ENCODE results near the gene PLXNA2.

PLXNA2 gene

DNA sequence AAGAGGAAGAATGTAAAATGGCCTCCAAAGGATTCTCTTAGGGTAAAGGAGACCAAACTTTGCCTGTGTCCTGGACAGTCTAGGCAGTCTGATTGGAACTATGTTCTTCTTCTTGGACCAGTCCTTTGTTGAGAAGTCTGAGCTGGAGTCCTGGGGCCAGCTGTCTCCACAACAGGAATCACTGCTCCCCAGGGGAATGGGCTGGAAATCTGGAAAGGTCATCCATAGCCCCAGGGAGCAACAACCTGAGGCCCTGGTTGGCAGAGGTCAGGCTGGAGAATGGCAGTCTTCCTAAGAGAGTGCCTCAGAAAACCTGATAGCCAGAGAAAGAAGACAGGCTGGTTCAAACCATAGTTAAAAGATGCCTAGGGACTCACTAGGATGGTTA is 68.7 kb downstream of the PLXNA2 start:
- DNase-seq = no peak

DNA sequence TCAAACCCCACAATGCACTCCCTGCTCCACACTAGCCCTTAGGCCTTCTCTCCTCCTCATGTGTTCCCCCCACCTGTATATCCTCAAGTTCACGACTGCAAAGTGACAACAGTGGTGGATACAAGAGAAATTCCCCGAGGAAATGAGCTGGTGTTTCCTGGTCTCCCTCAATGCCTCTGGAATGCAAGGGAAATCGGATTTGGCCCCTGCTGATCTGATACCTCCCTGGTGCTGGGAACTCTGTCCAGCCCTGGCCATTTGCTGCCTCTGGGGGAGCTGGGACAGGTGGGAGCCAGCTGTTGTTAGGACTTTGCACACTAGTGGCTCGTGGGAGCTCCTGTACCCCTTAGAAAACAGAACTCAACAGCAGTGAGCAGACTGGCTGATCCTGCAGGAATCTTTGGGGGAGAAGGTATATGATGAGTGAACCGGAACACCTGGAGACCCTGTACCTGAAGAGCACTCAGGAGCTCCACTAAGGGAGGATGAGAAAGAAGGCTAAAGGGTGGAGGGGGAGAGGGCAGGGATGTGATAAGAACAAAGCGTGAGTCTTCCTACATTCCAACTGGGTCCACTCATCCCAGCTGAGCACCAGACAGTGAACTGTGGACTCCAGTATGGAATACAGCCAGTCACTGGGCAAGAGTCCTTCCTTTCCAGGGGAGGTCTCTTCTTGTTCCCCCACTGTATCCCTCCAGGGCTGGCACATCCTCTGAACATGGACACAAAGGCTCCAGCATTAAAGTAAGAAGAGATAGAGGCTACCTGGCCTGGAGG is 69.3 kb downstream of the PLXNA2 start:
- DNase-seq = no peak

DNA sequence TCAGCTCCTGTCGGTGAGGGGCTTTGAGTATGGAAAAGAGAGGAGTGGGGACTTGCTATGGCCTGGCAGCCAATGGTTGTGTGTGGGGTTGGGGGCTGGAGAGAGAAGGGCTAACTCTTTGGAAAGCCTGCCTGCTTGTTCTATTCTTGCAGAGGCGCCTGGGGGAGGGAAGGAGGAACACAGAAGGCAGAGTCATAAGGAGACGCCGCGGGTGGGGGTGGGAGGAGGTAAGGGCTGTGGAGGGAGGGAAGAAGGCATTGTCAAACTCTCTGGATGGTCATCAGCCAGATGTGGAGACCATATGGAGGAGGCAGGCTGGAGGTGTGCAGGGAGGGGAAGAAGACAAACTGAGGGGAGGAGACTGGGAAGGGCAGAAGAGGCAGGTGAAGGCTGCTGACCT is 70.0 kb downstream of the PLXNA2 start:
- no peak for DNase-seq

DNA sequence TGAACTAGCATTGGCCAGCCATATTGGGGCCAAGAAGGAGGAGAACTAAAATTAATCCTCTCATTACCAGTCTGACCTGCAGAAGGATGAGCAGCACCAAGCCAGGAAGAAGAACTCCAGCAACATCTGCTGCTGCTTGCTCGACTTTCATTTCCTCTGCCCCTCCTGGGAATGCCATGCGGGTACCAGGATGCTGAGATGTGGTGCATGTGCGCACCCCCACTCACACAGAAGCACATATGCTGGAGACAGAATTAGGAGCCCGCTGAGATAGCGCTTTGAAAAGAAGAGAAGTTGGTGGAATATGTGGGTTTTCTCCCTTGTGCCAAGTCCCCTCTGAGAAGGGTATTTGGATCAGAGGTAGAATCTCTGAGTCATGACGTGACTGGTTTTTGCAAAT is 70.4 kb downstream of the PLXNA2 start:
- DNase-seq = no peak

DNA sequence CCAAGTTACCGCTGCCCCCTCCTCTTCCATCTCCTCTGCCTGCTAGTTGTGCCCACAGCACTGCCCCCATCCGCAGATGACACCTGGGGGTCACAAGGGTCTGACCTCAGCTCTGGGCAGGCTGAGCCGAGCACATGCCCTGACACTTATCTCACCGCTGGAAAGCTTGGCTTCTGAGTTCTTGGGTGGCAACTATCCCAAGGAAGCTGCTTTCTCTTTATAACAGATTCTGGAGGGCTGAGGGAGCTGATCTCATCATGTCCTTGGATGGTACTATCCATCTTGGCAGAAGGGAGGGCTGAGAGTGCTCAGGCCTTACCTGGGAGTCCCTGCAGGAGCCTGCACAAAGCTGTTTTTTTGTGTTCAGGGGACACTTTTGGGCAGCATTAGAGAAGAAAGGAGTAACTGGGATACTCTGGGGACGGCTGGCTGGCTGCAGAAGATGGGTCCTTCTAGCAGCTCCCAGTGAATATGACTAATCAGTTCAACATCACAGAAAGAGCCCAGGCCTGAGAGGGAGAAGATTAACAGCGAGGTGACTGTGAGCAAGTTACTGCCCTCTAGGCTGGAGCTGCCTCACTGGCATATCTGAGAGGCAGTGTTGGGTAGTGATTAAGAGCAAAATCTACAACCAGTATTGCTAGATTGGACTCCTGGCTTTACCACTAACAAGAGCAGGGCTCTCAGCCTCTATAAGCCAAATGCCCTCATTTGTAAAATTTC is 71.6 kb downstream of the PLXNA2 start:
- no peak for DNase-seq

DNA sequence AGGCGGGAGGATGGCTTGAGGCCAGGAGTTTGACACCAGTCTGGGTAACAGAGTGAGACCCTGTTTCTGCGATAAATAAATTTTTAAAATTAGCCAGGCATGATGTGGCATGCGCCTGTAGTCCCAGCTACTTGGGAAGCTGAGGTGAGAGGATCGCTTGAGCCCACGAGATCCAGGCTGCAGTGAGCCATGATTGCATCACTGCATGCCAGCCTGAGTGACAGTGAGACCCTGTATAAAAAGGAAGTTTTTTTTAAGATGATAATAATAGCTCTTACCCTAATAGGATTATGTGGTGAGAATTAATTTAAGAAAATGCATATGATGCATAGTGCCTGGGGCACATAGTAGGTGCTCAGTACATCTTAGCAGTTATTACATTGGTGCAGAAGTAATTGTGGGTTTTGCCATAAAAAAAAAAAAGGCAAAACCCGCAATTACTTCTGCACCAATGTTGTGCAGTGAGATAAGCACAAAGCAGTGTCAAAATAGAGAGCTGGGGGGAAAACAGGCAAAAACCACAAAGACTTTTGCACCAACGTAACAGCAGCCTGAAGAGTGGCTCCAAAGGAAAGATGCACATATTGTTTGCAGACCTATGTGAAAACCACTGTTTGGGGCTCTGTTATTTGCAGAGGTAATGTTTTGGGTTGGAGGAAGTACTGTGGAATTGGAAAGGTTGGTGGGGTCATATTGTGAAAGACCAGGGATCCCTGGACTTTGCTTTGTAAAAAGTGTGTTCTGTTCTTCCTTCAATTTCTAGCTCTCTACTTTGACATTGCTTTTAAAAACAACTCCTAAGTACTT is 72.4 kb downstream of the PLXNA2 start:
- no peak for DNase-seq

DNA sequence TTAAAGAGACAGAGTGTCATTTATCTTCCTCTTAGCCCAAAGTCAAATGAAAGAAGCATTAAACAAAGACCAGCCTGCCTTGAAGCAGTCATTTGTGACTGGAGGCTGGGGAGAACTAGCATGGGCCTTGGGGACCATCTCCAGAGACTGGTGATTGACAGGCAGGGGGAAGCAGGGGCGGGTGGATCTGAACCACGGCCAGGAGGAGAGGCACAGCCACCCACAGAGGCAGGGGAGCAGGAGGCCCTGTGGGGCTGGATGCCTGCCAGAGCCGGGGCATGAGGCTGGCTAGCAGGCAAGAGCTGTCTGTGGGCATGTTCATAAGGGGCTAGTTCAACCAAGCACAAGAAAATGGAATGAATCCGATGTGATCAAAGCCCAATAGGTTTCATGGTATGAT is 73.9 kb downstream of the PLXNA2 start:
- DNase-seq = peak; percentile 90

DNA sequence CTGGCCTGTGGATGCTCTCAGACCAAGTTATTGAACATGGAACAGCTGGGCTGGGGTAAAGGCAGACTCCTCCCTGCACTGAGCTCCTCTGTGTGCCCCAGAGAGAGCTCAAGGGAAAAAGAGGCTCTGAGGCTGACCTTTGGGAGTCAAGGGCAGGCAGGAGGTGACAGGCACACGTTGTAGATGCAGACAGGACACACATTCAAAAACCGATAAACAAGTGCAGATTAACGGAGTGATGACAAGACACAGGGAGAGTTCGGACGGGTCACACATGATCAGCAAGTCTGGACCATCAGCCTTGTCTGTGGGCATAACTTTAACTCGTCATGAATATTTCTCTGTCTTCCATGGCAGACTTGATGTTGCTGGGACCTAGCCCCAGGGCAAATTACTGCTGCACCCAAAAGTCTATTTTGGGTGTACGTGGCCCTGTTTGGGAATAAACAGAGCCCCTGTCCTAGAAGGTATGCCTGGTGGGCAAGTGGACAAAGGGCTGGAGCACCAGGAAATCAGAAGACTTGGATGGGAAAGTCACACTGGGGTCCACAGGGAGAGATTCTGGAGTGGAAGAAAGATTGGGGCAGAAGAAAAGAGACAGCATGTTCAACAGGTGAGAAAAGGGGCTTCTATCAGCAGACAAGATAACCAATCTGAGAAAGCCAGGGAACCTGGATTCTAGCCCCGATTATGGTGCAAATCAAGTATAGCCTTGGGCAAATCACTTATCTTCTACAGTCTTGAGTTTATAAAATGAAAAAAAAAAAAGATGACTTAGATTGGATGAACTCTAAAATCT is 74.9 kb downstream of the PLXNA2 start:
- no peak for DNase-seq

DNA sequence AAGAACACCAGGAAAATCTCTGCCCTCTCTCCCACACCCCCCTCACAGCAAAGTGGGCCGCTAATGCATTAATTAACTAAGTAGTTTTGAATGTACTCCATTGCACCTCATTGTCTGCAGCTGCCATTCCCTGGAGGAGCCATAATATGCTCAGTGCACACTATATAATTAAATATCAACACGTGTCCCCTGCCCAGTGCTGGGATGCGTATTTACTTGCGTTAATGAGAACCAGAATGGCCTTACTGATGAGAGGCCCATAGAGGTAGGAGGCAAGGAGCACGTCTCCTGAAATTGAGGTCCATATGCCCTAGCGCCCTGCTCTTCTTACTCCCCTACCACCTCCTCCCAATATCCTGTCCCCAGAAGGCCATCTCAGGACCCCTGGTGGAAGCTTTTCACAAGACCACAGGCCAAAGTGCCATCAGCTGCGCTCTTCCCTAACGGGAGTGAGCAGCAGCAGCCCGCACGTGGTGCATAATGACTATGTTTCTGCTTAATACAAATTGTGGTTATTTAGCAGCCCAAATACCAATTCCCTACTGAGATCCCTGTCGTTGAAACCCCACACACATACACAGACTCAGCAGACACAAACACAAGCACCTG is 76.8 kb downstream of the PLXNA2 start:
- no peak for DNase-seq

DNA sequence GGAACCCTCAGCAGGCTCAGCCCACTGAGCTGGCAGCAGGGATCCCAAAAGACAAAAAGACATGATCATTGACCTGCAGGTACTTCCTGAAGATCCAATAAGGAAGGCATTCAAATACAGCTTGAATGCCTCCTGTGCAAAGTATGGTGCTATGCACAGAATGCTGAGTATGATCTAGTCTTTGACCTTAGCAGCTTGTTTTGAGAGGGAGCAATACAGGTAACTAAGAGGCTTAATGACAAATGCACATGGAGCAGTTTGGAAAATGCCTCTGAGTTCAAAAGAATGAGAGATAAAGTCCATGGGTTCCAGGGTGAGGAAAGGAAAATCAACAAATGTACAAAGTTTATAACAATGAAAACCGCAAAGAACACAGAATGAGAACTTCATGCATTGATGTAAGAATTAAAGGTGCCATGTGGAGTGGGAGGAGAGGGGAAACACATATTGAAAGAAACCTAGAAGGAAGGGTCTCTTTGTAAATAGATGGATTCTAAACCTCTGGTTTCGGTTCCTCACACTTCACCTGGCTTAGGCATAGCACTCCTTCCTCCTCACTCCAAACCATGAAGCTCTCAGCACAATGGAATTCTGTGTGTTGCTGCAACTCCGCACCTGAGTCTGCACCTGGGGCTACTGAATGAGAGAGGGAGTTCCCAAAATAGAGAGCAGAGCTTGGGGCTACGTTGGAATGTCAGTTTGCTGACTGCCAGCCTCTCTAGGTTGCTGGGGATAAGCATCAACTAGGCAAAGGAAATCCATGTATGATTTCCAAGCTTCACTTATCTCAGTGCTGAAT is 77.6 kb downstream of the PLXNA2 start:
- no peak for DNase-seq

DNA sequence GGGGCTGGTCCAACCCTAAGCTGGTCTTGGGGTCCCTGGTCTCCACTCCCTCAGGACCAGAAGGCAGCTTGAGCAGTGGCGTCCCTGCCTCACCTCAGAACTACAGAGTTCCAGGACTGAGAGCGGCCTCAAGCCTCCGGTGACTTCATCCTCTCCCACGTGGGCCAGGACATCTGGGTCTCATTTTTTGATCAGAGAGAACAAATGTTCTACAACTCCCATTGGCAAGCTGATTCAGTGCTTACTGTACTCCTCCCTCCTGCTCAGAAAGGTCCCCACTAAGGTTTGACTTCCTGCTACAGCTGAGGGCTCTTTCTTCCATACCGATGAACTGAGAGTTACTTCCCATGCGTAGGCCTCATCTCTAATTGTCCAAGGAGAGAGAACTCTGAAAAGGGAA is 78.5 kb downstream of the PLXNA2 start:
- DNase-seq = no peak

DNA sequence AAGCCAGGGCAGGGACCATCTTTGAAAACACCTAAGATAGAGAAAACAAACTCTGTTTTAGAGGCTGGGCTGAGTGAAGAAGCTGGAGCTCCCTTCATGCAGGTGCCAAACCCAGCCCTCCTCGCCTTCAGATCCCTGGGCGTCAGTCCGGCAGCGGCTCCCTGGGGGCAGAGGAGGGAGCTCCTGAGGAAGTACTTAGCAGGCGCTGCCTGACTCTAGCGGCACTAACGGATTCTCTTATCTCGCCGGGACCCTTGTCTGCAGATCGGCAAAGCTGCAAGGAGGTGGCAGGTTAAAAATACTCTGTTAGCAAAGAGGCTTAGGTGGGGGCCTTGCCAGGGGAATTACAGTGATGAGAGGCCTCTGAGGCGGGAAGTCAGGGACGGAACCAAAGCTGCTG is 79.6 kb downstream of the PLXNA2 start:
- no peak for DNase-seq

DNA sequence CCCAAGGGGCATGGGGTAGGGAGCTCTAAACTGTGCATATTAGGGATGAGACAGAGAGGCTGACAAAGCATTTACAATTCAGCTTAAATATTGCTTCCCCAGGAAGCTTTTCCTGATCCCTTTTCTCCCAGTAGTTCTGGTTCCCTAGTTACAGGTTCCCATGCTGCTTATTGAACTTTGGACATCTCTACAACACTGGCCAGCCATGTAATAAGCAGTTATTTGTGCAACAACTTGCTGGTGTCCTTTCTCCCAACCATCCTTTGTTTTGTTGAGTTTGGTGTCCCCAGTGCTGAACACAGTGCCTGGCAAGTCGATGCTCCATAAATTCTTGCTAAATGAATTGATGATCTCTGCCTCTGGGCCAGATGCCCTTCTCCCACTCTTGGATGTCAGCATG is 80.6 kb downstream of the PLXNA2 start:
- no peak for DNase-seq

DNA sequence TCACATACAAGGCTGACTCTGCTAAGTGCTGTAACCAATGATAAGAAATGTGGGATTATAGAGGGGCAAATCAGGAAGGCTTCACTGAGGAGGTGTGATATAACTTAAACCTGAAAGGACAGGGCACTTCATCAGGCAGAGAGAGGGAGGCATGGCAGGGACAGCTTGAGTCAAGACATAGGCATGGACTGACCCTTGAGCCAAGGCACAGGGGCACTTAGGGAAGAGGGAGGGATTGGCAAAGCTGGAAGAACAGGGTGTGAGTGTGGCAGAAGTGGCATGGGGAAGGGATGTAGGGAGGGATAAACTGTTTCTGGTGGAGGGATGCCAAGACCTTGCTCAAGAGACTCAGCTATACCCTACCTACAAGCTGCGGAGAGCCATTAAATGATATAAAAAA is 81.3 kb downstream of the PLXNA2 start:
- no peak for DNase-seq

DNA sequence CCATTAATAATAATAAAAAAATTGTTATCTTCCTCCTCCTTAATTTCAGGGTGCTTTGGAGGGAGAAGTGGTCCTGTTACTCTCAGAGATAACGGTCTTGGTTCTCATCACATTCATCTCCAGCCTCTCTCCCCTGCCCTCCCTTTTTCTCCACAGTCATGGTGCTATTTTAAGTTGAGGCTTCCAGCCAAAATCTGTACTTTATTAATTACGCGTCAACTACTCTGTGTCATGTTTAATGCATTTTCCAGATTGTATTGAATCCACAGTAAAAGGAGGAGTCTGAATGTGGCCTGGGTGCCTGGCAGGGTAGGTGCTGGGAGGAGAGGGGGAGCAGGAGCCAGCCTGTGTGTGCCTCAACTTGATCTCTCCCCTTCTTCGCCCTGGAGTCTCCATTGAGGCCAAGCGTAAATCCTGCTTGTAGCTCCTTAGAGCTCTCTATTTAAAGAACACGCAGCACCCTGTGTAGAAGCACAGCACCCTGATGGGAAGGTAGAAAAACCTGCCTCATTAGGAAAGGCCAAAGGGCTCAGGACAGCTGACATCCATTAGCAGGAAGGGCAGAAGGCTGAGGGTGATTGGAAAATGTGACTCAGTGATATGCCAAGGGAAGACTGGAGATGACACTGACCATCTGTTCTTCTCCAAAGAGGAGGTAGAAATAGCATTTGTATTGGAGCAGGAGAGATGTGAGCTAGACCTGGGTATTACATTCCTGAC is 82.4 kb downstream of the PLXNA2 start:
- DNase-seq = no peak

DNA sequence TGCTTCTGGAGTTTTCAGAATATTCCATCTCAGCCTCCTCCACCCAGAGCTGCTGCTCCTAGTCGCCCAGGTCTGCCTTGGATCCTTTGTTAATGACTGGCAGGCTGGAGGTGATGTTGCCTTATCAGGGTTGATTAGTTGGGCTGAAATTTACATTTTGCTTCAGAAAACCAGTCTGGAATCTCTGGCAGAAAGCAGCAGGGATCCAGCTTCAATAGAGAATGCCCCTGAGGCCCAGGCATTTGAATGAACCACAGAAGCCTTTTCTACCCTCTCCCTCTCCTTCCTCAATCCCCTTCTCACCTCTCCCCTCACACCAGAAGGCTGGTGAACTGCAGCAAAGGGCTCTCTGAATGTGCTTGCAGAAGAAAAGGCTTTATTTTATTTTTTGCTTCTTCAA is 83.2 kb downstream of the PLXNA2 start:
- no peak for DNase-seq

DNA sequence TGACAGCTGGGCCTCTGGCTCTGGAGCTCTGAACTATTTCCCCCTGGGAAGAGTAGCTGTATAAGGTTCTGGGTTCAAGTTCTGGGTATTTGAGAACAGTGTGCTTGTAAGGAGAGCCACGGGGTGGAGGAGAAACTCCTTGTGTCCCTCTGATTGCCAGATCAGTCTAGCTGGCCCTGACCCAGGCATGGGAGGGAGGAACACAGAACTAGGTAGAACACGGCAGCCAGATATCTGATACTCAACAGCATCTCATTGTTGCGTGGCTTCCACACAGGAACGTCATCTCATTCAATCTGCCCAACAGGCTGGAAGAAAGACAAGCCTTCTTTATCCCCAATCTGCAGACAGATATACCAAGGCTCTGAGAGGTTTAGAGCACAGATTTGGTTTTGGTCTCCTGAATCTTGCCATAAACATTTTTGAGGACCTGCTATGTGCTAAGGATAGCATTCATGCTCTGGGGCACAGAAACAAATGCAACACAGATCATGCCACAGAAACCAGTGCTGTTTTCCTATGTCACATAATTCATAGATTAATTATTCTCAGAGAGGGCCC is 83.8 kb downstream of the PLXNA2 start:
- no peak for DNase-seq

DNA sequence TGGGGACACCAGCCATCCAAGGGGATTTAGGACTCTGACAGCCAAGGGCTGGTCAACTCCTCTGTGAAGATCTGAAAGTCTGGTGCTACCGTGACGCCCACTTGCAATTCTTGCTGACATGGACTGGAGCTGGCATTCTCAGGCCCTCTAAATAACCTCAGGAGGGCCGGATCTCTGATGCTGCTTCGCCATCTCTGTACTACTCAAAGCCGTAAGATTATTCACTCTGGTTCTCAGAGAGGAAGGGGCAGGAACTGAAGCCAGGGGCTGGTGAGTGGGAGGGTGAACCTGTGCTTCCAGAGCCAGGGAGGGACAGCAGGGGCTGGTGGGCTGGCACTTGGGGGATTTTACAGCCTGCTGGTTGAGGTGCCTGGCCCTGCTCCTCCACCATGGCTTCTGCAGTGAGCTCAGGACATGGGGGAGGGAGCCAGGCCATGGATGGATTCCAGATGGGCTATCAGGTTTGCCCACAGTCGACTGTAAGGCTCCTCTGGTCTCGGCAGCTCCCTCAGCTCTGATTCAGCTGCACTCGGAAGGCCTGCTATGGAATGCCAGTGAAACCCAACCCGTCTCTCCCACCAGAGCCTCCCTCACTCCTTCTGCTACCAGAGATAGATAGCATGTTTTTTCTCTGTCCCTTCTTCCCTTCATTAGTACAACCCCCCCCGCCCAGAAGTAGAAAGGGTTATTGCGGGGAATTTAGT is 84.5 kb downstream of the PLXNA2 start:
- no peak for DNase-seq

DNA sequence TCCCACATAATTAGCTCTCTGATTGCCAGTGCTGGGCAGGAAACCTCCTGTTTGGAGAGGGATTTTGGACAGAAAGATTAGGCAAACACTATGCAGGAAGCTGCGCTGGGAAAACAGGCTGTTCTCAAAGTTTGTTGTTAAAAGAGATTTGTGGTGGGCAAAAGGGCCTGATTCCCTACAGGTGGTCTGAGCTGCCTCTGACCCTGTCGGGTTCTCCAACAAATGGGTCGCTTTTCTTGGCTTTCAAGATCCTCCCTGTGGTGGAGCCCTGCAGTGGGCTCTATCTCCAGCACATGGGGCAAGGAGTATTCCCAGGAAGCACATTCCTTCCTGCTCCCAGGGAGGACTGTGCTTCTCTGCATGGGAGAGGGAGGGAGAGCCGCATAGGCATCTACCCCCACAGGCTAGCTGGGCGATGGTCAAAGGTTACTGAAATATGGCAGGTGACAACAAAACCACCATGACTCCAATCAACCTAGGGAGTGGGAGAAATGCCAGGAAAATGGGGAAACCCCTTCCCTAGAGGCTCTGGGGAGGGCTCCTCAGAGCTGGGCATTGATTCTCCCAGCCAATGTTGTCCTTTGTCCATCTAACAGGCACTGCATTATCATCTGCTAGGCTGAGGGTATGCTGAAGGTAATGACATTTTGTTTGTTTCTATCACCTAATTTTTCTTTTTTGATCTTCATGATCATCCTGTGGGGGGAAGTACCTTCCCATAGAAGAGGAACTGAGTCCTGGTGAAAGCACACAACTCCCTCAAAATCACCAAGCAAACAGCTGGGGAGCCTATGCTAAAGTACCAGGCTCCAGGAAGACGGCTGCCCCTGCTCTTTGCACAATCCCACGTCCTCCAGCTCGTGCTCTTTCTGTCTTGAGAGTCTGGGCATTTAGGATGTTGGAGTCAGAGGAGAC is 85.3 kb downstream of the PLXNA2 start:
- no peak for DNase-seq
